Measurements from ENCODE around the gene CCDC9B.

Gene CCDC9B

GRCh38 chr15:40310001-40310959 is 30.5 kb downstream of the CCDC9B start:
- Histone ChIP-seq H2AFZ (ENCODE audit: low read depth, low read length) (no peak overlapping the region), H4K20me1 (ENCODE audit: insufficient read depth, low read length) (no peaks in the 10 kb centered on the region), H3K36me3 (ENCODE audit: insufficient read depth, low read length) (no peaks in the 10 kb centered on the region), H3K4me3 (ENCODE audit: low read depth in 1 of 2, low read length in 2 of 2) (no peak overlapping the region), H3K9me3 (ENCODE audit: insufficient read depth, low read length, severe bottlenecking) (no peaks in the 10 kb centered on the region), H3K79me2 (ENCODE audit: insufficient read depth, low read length) (peaks cover 4% of the 10 kb centered on the region; the same call in 1 of the 2 replicates), H3K27me3 (ENCODE audit: insufficient read depth, low read length, poor library complexity) (peaks cover 1% of the 10 kb centered on the region), H3K4me2 (ENCODE audit: insufficient read depth, low read length) (no peak overlapping the region), H3K4me1 (ENCODE audit: insufficient read depth, low read length) (peaks cover 46% of the 10 kb centered on the region), H3K27ac (ENCODE audit: low read length) (no peak overlapping the region), H3K9ac (ENCODE audit: low read depth, low read length) (no peak overlapping the region)
- TF ChIP-seq CTCF (IDR thresholded peaks at IDR 0.05; ENCODE audit: borderline replicate concordance, extremely low read depth, low read length, poor library complexity, severe bottlenecking) = peak; percentile 79
- no peak for TF ChIP-seq EZH2 (IDR thresholded peaks at IDR 0.05; ENCODE audit: borderline replicate concordance, low read depth, low read length, severe bottlenecking)
- peak; percentile 32 for ATAC-seq (ENCODE audit: insufficient read depth, low read depth)
- DNase-seq = peak; percentile 64

GRCh38 chr15:40309344-40309862 is 31.3 kb downstream of the CCDC9B start:
- no peaks in the 10 kb centered on the region for H4K20me1 ChIP-seq (ENCODE audit: insufficient read depth, low read length)
- no peak overlapping the region for H3K4me3 ChIP-seq (ENCODE audit: low read depth in 1 of 2, low read length in 2 of 2)
- H3K36me3 ChIP-seq (ENCODE audit: insufficient read depth, low read length) = no peaks in the 10 kb centered on the region
- no peak for DNase-seq
- H2AFZ ChIP-seq (ENCODE audit: low read depth, low read length) = no peak overlapping the region
- H3K4me2 ChIP-seq (ENCODE audit: insufficient read depth, low read length) = no peak overlapping the region
- TF ChIP-seq EZH2 (IDR thresholded peaks at IDR 0.05; ENCODE audit: borderline replicate concordance, low read depth, low read length, severe bottlenecking) (no peak), CTCF (IDR thresholded peaks at IDR 0.05; ENCODE audit: borderline replicate concordance, extremely low read depth, low read length, poor library complexity, severe bottlenecking) (no peak)
- H3K9me3 ChIP-seq (ENCODE audit: insufficient read depth, low read length, severe bottlenecking) = no peaks in the 10 kb centered on the region
- no peaks in the 10 kb centered on the region for H3K27me3 ChIP-seq (ENCODE audit: insufficient read depth, low read length, poor library complexity)
- H3K9ac ChIP-seq (ENCODE audit: low read depth, low read length) = no peak overlapping the region
- H3K27ac ChIP-seq (ENCODE audit: low read length) = no peak overlapping the region
- H3K79me2 ChIP-seq (ENCODE audit: insufficient read depth, low read length) = peaks cover 4% of the 10 kb centered on the region; the same call in 1 of the 2 replicates
- no peak for ATAC-seq (ENCODE audit: insufficient read depth, low read depth)
- H3K4me1 ChIP-seq (ENCODE audit: insufficient read depth, low read length) = peaks cover 46% of the 10 kb centered on the region

DNA sequence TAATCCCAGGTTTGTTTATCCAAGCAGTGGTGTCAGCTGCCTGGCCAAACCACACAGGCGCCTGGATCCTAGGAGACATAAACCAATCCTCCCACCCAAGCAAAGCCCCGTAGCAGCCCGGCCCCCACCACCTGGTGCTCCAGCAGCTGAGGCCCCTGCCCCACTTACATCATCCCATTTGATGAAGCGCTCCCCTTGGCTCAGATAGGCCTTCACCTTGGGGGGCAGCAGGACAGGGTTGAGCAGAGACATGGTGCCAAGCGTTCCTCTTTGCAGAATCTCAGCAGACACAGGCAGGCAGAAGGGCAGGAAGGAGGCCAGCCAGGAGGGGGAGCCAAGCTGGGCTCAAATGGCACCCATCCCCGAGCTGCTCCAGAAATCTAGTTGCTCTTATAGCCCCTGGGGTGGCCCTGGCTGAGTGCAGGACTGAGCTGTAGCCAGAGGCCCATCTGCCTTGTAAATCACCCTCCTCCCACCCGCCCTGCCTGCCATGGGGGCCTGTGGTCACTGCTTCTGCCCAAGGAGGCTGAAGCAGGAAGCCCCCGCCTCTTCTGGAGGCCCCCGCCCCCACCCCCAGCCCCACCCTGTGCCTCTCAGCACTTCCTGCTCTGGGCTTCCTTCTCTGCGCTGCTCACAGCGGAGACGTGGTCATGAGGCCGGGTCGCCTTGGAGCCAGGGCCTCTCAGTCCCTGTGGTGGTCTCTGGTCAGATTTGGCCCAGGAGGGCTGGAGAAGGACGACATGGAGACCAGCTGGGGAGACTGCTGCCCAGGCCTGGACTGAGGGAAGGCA is 33.1 kb downstream of the CCDC9B start, which contains the start of gene PLCB2:
TSS of gene PLCB2 (minus strand) at position 515 of the 791 bp plus-strand sequence. CDS start at position 252, 263 bp downstream.
- Histone ChIP-seq H3K9me3 (ENCODE audit: insufficient read depth, low read length, severe bottlenecking) (no peaks in the 10 kb centered on the region), H3K4me2 (ENCODE audit: insufficient read depth, low read length) (peak within 1 kb of the TSS; percentile 78), H3K4me3 (ENCODE audit: low read depth in 1 of 2, low read length in 2 of 2) (peak within 1 kb of the TSS; percentile 18 to 72; a peak in 3 of 4 replicates), H4K20me1 (ENCODE audit: insufficient read depth, low read length) (no peaks in the 10 kb centered on the region), H3K79me2 (ENCODE audit: insufficient read depth, low read length) (peaks cover 4% of the 10 kb centered on the region; the same call in 1 of the 2 replicates), H3K27ac (ENCODE audit: low read length) (peak within 1 kb of the TSS; percentile 100), H3K36me3 (ENCODE audit: insufficient read depth, low read length) (peaks cover 5% of the 10 kb centered on the region; the same call in 1 of the 2 replicates), H3K27me3 (ENCODE audit: insufficient read depth, low read length, poor library complexity) (no peaks in the 10 kb centered on the region), H3K9ac (ENCODE audit: low read depth, low read length) (peak within 1 kb of the TSS; percentile 85), H2AFZ (ENCODE audit: low read depth, low read length) (peak within 1 kb of the TSS; percentile 67), H3K4me1 (ENCODE audit: insufficient read depth, low read length) (peaks cover 35% of the 10 kb centered on the region)
- no peak for TF ChIP-seq EZH2 (IDR thresholded peaks at IDR 0.05; ENCODE audit: borderline replicate concordance, low read depth, low read length, severe bottlenecking)
- peak; percentile 66 for TF ChIP-seq CTCF (IDR thresholded peaks at IDR 0.05; ENCODE audit: borderline replicate concordance, extremely low read depth, low read length, poor library complexity, severe bottlenecking)
- ATAC-seq (ENCODE audit: insufficient read depth, low read depth) = peak; percentile 83
- peak; percentile 70 for DNase-seq

Data from DND-41 (cell line).